Large intestine (tissue), 3 donors: Measurements from ENCODE around the gene KEAP1. TPM values are rescaled to one million over a fixed set of nuclear protein-coding genes. Genes with fewer than 3 reads are reported as not detected.

Source experiments
- DNase-seq, 2 donors: peaks; one replicate each; pipeline versions ENCODE4 v3.0.0 to v3.0.0-alpha.2; 2013
- H3K27ac ChIP-seq: one replicate; pipeline ENCODE4 v1.5.1; 2013; ENCODE audit warnings: low read length
- H3K27me3 ChIP-seq: 2 replicates; pipeline ENCODE4 v1.6.1; 2013; ENCODE audit warnings: low read length; ENCODE audit not compliant: control insufficient read depth, insufficient read depth
- H3K36me3 ChIP-seq: 2 replicates; pipeline ENCODE4 v1.6.1; 2013; ENCODE audit warnings: low read length; ENCODE audit not compliant: control insufficient read depth, insufficient read depth
- H3K4me1 ChIP-seq: one replicate; pipeline ENCODE4 v1.6.1; 2013; ENCODE audit warnings: low read length; ENCODE audit not compliant: control insufficient read depth, insufficient read depth
- H3K4me3 ChIP-seq: one replicate; pipeline ENCODE4 v1.5.1; 2013; ENCODE audit warnings: low read length
- H3K9me3 ChIP-seq: one replicate; pipeline ENCODE4 v1.6.1; 2013; ENCODE audit warnings: mild to moderate bottlenecking, low read depth, low read length, moderate library complexity; ENCODE audit not compliant: control insufficient read depth
- WGBS: methylation state at CpG from one replicate; pipeline ENCODE4 v1.1.5; 2013; ENCODE audit warnings: low lambda C conversion rate; ENCODE audit not compliant: insufficient coverage; 5-methylcytosine and 5-hydroxymethylcytosine counted together
- polyA plus RNA-seq: library from polyadenylated mRNA; unstranded; fragments of 120-200 nt; gene quantifications from one replicate; pipeline ENCODE4 v1.2.1, GENCODE V29; 2013

Gene KEAP1
- polyA plus RNA-seq, 1 donor = 36.7 TPM

GRCh38 chr19:10516671-10517286 is 13.6 kb upstream of the KEAP1 start:
- no peak overlapping the region for H3K4me3 ChIP-seq
- H3K9me3 ChIP-seq = peaks cover 5% of the 10 kb centered on the region
- no peaks in the 10 kb centered on the region for H3K36me3 ChIP-seq
- no peak overlapping the region for H3K27ac ChIP-seq
- no CpG with 5 or more reads among the region's 10 CpGs for WGBS
- peaks cover 5% of the 10 kb centered on the region for H3K4me1 ChIP-seq
- no peak for DNase-seq
- peaks cover 90% of the 10 kb centered on the region for H3K27me3 ChIP-seq

- no peak overlapping the region for H3K27ac ChIP-seq
- peaks cover 89% of the 10 kb centered on the region for H3K27me3 ChIP-seq
- 80% methylated on average over 3 of the region's 5 CpGs for WGBS
- H3K4me1 ChIP-seq = peaks cover 5% of the 10 kb centered on the region
- no peaks in the 10 kb centered on the region for H3K36me3 ChIP-seq
- no peak for DNase-seq
- peaks cover 5% of the 10 kb centered on the region for H3K9me3 ChIP-seq
- H3K4me3 ChIP-seq = no peak overlapping the region
Measured at GRCh38 chr19:10516064-10516385, 12.9 kb upstream of the KEAP1 start.

GRCh38 chr19:10514211-10515145 is 11.3 kb upstream of the KEAP1 start:
- H3K4me1 ChIP-seq = peaks cover 10% of the 10 kb centered on the region
- no peak overlapping the region for H3K27ac ChIP-seq
- H3K4me3 ChIP-seq = no peak overlapping the region
- H3K36me3 ChIP-seq = no peaks in the 10 kb centered on the region
- DNase-seq = peak in 1 of 2 donors; percentile 30
- H3K9me3 ChIP-seq = peaks cover 5% of the 10 kb centered on the region
- peaks cover 79% of the 10 kb centered on the region for H3K27me3 ChIP-seq
- WGBS = no CpG with 5 or more reads among the region's 107 CpGs

GRCh38 chr19:10513223-10513622 is 10.1 kb upstream of the KEAP1 start:
- H3K36me3 ChIP-seq = no peaks in the 10 kb centered on the region
- no peak overlapping the region for H3K4me3 ChIP-seq
- peaks cover 10% of the 10 kb centered on the region for H3K4me1 ChIP-seq
- no peak for DNase-seq
- H3K27me3 ChIP-seq = peaks cover 67% of the 10 kb centered on the region
- 100% methylated on average over 1 of the region's 7 CpGs for WGBS
- peaks cover 5% of the 10 kb centered on the region for H3K9me3 ChIP-seq
- H3K27ac ChIP-seq = no peak overlapping the region

- no peak overlapping the region for H3K27ac ChIP-seq
- peaks cover 5% of the 10 kb centered on the region for H3K9me3 ChIP-seq
- H3K4me3 ChIP-seq = no peak overlapping the region
- peaks cover 5% of the 10 kb centered on the region for H3K4me1 ChIP-seq
- peaks cover 38% of the 10 kb centered on the region for H3K27me3 ChIP-seq
- WGBS = no CpG with 5 or more reads among the region's 15 CpGs
- peak in 1 of 2 donors; percentile 33 for DNase-seq
- H3K36me3 ChIP-seq = no peaks in the 10 kb centered on the region
Measured at GRCh38 chr19:10510301-10510802, 7.2 kb upstream of the KEAP1 start.

GRCh38 chr19:10508707-10509106 is 5.6 kb upstream of the KEAP1 start:
- no peaks in the 10 kb centered on the region for H3K9me3 ChIP-seq
- no peak overlapping the region for H3K4me3 ChIP-seq
- no peak for DNase-seq
- H3K36me3 ChIP-seq = no peaks in the 10 kb centered on the region
- WGBS = no CpG with 5 or more reads among the region's 3 CpGs
- peaks cover 22% of the 10 kb centered on the region for H3K27me3 ChIP-seq
- no peak overlapping the region for H3K27ac ChIP-seq
- peaks cover 5% of the 10 kb centered on the region for H3K4me1 ChIP-seq

GRCh38 chr19:10508036-10508435 is 4.9 kb upstream of the KEAP1 start:
- Histone ChIP-seq H3K4me1 (peaks cover 5% of the 10 kb centered on the region), H3K36me3 (no peaks in the 10 kb centered on the region), H3K27ac (no peak overlapping the region), H3K4me3 (no peak overlapping the region), H3K9me3 (no peaks in the 10 kb centered on the region), H3K27me3 (peaks cover 15% of the 10 kb centered on the region)
- WGBS = no CpG with 5 or more reads among the region's 16 CpGs
- DNase-seq = no peak

GRCh38 chr19:10505583-10506229 is 2.5 kb upstream of the KEAP1 start:
- H3K4me3 ChIP-seq = no peak overlapping the region
- WGBS = 80% methylated on average over 4 of the region's 17 CpGs
- no peak overlapping the region for H3K27ac ChIP-seq
- H3K9me3 ChIP-seq = no peaks in the 10 kb centered on the region
- peaks cover 10% of the 10 kb centered on the region for H3K4me1 ChIP-seq
- peak; percentile 48 to 59 for DNase-seq
- peaks cover 4% of the 10 kb centered on the region for H3K27me3 ChIP-seq
- H3K36me3 ChIP-seq = no peaks in the 10 kb centered on the region

- no peaks in the 10 kb centered on the region for H3K27me3 ChIP-seq
- no CpG with 5 or more reads among the region's 65 CpGs for WGBS
- peaks cover 16% of the 10 kb centered on the region for H3K36me3 ChIP-seq
- peak; percentile 93 to 95 for DNase-seq
- H3K9me3 ChIP-seq = no peaks in the 10 kb centered on the region
- H3K4me3 ChIP-seq = peak overlapping the region; percentile 88
- H3K4me1 ChIP-seq = peaks cover 11% of the 10 kb centered on the region
- peak overlapping the region; percentile 85 for H3K27ac ChIP-seq
Measured at GRCh38 chr19:10502524-10503001, 593 bp downstream of the KEAP1 start.

- H3K4me1 ChIP-seq = peaks cover 11% of the 10 kb centered on the region
- DNase-seq = peak; percentile 37 to 69
- peak overlapping the region; percentile 85 for H3K27ac ChIP-seq
- no CpG with 5 or more reads among the region's 35 CpGs for whole genome bisulfite sequencing
- no peaks in the 10 kb centered on the region for H3K9me3 ChIP-seq
- peaks cover 21% of the 10 kb centered on the region for H3K36me3 ChIP-seq
- H3K27me3 ChIP-seq = no peaks in the 10 kb centered on the region
- H3K4me3 ChIP-seq = peak overlapping the region; percentile 88
Measured at GRCh38 chr19:10501971-10502523, 1.1 kb downstream of the KEAP1 start.
